ENCODE measurements around the gene CAPN6. TPM values are rescaled to one million over a fixed set of nuclear protein-coding genes. Genes with fewer than 3 reads are reported as not detected.

The CAPN6 gene
- total RNA-seq, 1 donor from 2014 or later = 232 TPM

DNA sequence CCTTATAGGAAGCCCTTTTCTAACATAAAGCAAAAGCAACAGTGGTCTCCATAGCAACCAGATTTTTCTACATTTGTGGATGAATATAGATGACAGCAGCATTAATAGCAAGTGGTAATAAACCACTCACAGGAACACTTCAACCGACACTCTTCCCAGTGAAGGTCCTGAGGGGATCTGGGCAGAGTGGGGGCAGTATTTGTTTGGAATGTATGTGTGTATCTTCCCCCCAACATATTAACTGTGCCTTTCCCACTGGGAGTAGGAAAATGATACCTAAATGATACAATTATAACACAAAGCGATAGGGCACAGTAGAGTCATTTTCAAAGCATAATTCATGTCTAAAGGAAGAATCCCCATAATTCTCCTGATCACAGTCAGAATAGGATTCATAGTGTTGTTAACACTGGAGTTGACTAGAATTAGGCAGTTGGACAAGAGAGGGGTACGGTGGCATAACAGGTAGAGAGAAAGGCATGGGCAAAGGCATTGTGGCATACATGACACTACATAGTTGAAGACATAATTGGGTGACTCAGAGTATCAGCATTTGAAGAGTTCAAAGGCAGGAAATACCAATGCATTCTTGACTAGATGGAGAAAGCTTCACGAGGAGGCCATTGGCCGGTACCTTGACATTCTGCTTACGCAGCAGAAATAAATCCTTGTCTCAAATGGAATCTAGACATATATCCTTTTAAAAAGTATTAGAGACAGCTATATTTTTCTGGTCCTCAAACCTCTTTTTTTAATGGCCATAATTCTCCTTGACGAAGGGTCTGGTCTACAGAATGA lies 15.2 kb downstream of the CAPN6 start:
- H3K4me1 ChIP-seq = peaks cover 12% of the 10 kb centered on the region
- no peak for DNase-seq (ENCODE audit: low spot score)
- no peaks in the 10 kb centered on the region for H3K79me2 ChIP-seq (ENCODE audit: low read depth)
- no peaks in the 10 kb centered on the region for H3F3A ChIP-seq (ENCODE audit: low read depth)
- no peak for TF ChIP-seq EZH2phosphoT487 (IDR thresholded peaks at IDR 0.05)
- no peak for TF ChIP-seq EZH2 (IDR thresholded peaks at IDR 0.05)
- TF ChIP-seq, protein P1, sequence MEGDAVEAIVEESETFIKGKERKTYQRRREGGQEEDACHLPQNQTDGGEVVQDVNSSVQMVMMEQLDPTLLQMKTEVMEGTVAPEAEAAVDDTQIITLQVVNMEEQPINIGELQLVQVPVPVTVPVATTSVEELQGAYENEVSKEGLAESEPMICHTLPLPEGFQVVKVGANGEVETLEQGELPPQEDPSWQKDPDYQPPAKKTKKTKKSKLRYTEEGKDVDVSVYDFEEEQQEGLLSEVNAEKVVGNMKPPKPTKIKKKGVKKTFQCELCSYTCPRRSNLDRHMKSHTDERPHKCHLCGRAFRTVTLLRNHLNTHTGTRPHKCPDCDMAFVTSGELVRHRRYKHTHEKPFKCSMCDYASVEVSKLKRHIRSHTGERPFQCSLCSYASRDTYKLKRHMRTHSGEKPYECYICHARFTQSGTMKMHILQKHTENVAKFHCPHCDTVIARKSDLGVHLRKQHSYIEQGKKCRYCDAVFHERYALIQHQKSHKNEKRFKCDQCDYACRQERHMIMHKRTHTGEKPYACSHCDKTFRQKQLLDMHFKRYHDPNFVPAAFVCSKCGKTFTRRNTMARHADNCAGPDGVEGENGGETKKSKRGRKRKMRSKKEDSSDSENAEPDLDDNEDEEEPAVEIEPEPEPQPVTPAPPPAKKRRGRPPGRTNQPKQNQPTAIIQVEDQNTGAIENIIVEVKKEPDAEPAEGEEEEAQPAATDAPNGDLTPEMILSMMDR (IDR thresholded peaks at IDR 0.05) = no peak
- no peak overlapping the region for H3K9ac ChIP-seq
- no peaks in the 10 kb centered on the region for H3K27me3 ChIP-seq
- H2AFZ ChIP-seq (replicated peaks) = no peak overlapping the region
- H4K20me1 ChIP-seq (ENCODE audit: low read depth) = no peaks in the 10 kb centered on the region
- H3K27ac Mint-ChIP-seq = no peak overlapping the region
- no peak overlapping the region for H3K27ac ChIP-seq
- no peaks in the 10 kb centered on the region for H3K9me3 Mint-ChIP-seq
- no peaks in the 10 kb centered on the region for H3K9me3 ChIP-seq (ENCODE audit: low read depth)
- H3K4me3 Mint-ChIP-seq = no peak overlapping the region
- H3K4me1 Mint-ChIP-seq = peaks cover 2% of the 10 kb centered on the region
- peaks cover 16% of the 10 kb centered on the region for H3K36me3 ChIP-seq
- no peak overlapping the region for H3K4me3 ChIP-seq
- H3K4me2 ChIP-seq = no peak overlapping the region
- H3K36me3 Mint-ChIP-seq = no peaks in the 10 kb centered on the region
- H3K27me3 Mint-ChIP-seq (ENCODE audit: insufficient read depth, low read depth) = no peaks in the 10 kb centered on the region

DNA sequence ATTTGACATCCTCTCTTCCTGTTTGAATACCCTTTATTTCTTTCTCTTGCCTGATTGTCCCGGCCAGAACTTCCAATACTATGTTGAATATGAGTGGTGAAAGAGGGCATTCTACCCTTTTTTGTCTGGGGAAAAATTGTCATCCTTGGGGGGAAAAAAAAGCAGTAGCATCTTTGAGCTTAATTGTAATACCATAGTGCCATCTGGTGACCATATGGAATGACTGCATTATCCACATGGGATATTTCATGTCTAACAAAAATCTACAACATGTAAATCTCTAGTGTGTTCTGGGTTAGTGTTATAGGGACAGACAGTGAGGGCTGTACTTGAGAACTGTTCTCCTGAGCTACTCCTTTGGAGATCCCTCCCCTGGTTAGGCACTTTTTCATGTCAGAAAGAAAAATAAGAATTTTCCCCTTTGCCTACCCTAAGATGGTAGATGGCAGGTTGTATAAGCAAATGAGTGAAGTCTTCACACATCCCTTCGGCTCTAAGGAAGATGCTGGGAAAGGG lies 26.0 kb downstream of the CAPN6 start:
- peak; percentile 60 for DNase-seq (ENCODE audit: low spot score)
- H3F3A ChIP-seq (ENCODE audit: low read depth) = peaks cover 5% of the 10 kb centered on the region
- no peaks in the 10 kb centered on the region for H3K4me1 Mint-ChIP-seq

DNA sequence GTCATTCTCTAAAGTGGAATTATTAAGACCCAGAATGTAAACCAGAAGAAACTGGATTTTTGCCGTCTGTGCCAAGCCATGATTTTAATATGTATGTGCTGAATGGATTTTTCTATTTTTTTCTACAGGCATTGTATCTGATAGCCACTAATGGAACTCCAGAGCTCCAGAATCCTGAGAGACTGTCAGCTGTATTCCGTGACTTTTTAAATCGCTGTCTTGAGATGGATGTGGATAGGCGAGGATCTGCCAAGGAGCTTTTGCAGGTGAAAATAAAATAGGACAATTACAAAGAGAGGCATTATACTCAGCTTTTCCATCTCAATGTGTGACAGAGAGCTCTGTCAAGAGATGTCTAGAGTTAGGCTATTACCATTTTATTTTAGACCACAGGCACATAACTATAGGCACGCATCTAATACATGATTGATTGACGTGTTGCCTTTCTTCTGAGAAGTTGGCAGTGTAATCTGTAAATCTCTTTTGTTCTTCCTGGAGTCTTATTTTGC lies 53.9 kb downstream of the CAPN6 start:
- Mint-ChIP-seq H3K4me1 (no peaks in the 10 kb centered on the region), H3K27me3 (ENCODE audit: insufficient read depth, low read depth) (no peaks in the 10 kb centered on the region), H3K36me3 (peaks cover 26% of the 10 kb centered on the region), H3K27ac (no peak overlapping the region), H3K4me3 (no peak overlapping the region), H3K9me3 (no peaks in the 10 kb centered on the region)
- H3K4me2 ChIP-seq = no peak overlapping the region
- TF ChIP-seq, protein P1 (IDR thresholded peaks at IDR 0.05) = no peak
- TF ChIP-seq EZH2phosphoT487 (IDR thresholded peaks at IDR 0.05) (no peak), EZH2 (IDR thresholded peaks at IDR 0.05) (no peak)
- DNase-seq (ENCODE audit: low spot score) = no peak
- H3K27me3 ChIP-seq = no peaks in the 10 kb centered on the region
- peaks cover 21% of the 10 kb centered on the region for H3F3A ChIP-seq (ENCODE audit: low read depth)
- no peaks in the 10 kb centered on the region for H3K9me3 ChIP-seq (ENCODE audit: low read depth)
- peaks cover 54% of the 10 kb centered on the region for H3K4me1 ChIP-seq
- H3K9ac ChIP-seq = no peak overlapping the region
- H3K4me3 ChIP-seq = no peak overlapping the region
- no peaks in the 10 kb centered on the region for H3K79me2 ChIP-seq (ENCODE audit: low read depth)
- H4K20me1 ChIP-seq (ENCODE audit: low read depth) = no peaks in the 10 kb centered on the region
- no peak overlapping the region for H2AFZ ChIP-seq (replicated peaks)
- no peaks in the 10 kb centered on the region for H3K36me3 ChIP-seq
- no peak overlapping the region for H3K27ac ChIP-seq

More for the DNA sequence above, 26.0 kb downstream of the CAPN6 start:
- no peaks in the 10 kb centered on the region for H3K4me1 ChIP-seq
- Mint-ChIP-seq H3K9me3 (peaks cover 1% of the 10 kb centered on the region), H3K27ac (no peak overlapping the region), H3K27me3 (ENCODE audit: insufficient read depth, low read depth) (peaks cover 2% of the 10 kb centered on the region), H3K4me3 (no peak overlapping the region), H3K36me3 (no peaks in the 10 kb centered on the region)
- H2AFZ ChIP-seq (replicated peaks) = peak overlapping the region; percentile 38
- no peaks in the 10 kb centered on the region for H4K20me1 ChIP-seq (ENCODE audit: low read depth)
- H3K4me3 ChIP-seq = no peak overlapping the region
- H3K9ac ChIP-seq = no peak overlapping the region
- H3K36me3 ChIP-seq = peaks cover 4% of the 10 kb centered on the region
- H3K27me3 ChIP-seq = no peaks in the 10 kb centered on the region
- no peak overlapping the region for H3K4me2 ChIP-seq
- H3K79me2 ChIP-seq (ENCODE audit: low read depth) = no peaks in the 10 kb centered on the region
- TF ChIP-seq, protein P1 (IDR thresholded peaks at IDR 0.05) = peak; percentile 86
- TF ChIP-seq EZH2phosphoT487 (IDR thresholded peaks at IDR 0.05) = no peak
- no peak for TF ChIP-seq EZH2 (IDR thresholded peaks at IDR 0.05)
- no peak overlapping the region for H3K27ac ChIP-seq
- H3K9me3 ChIP-seq (ENCODE audit: low read depth) = no peaks in the 10 kb centered on the region

Measured in neural progenitor cell (in vitro differentiated cells).